ENCODE data around the gene TNNT2. TPM values are rescaled to one million over a fixed set of nuclear protein-coding genes. Genes with fewer than 3 reads are reported as not detected.

The TNNT2 gene
- total and polyA plus RNA-seq, 12 donors, result 5,905 to 31,279 (median 7,605) TPM

DNA sequence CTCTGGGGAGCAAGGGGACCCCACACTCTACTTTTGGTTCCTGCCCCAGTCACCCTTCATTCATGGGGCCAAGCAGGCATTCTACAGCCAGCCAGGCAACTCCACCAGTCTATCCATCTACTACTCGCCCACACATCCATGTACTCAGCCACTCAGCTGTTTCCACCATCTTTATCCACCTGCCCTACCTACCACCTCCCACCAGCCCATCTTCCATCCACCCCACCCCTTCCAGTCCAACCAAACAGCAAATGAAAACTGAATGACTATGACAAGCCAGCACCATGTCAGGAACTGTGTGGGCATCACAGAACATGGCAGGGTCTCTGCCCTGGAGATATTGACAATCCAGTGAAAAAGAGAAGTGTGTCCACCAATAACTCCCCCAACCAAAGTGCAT is 13.7 kb upstream of the TNNT2 start:
- H3K4me3 ChIP-seq, result no peak overlapping the region
- no peaks in the 10 kb centered on the region for H3K36me3 ChIP-seq
- H3K9me3 ChIP-seq, result no peaks in the 10 kb centered on the region
- ATAC-seq (no peak), DNase-seq (no peak)
- H3K4me1 ChIP-seq, result peaks cover 0 to 20% (median 0%) of the 10 kb centered on the region in 9 donors
- 93 to 96% methylated on average over 1 of the region's 1 CpG for WGBS, 2 donors
- intact Hi-C loops (cut with DNase I), result no loop called here
- TF ChIP-seq, protein P1, sequence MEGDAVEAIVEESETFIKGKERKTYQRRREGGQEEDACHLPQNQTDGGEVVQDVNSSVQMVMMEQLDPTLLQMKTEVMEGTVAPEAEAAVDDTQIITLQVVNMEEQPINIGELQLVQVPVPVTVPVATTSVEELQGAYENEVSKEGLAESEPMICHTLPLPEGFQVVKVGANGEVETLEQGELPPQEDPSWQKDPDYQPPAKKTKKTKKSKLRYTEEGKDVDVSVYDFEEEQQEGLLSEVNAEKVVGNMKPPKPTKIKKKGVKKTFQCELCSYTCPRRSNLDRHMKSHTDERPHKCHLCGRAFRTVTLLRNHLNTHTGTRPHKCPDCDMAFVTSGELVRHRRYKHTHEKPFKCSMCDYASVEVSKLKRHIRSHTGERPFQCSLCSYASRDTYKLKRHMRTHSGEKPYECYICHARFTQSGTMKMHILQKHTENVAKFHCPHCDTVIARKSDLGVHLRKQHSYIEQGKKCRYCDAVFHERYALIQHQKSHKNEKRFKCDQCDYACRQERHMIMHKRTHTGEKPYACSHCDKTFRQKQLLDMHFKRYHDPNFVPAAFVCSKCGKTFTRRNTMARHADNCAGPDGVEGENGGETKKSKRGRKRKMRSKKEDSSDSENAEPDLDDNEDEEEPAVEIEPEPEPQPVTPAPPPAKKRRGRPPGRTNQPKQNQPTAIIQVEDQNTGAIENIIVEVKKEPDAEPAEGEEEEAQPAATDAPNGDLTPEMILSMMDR (IDR thresholded peaks at IDR 0.05), result no peak
- no peaks in the 10 kb centered on the region for H3K27me3 ChIP-seq
- H3K27ac ChIP-seq, result no peak overlapping the region

GRCh38 chr1:201389051-201389450 is 11.6 kb upstream of the TNNT2 start:
- peaks cover 0 to 34% (median 9%) of the 10 kb centered on the region in 9 donors for H3K4me1 ChIP-seq
- DNase-seq (no peak), ATAC-seq (no peak)
- intact Hi-C loops (cut with DNase I), result no loop called here
- no peak overlapping the region for H3K27ac ChIP-seq
- WGBS, 2 donors, result 87% methylated on average over 12 of the region's 12 CpGs
- H3K9me3 ChIP-seq, result no peaks in the 10 kb centered on the region
- no peaks in the 10 kb centered on the region for H3K36me3 ChIP-seq
- TF ChIP-seq, protein P1 (IDR thresholded peaks at IDR 0.05), result no peak
- H3K27me3 ChIP-seq, result peaks cover 0 to 4% (median 0%) of the 10 kb centered on the region in 7 donors
- no peak overlapping the region for H3K4me3 ChIP-seq

- ATAC-seq (no peak), DNase-seq (no peak)
- 84 to 86% methylated on average over 8 of the region's 8 CpGs for WGBS, 2 donors
- no peak overlapping the region for H3K4me3 ChIP-seq
- intact Hi-C loops (cut with DNase I), result no loop called here
- TF ChIP-seq, protein P1 (IDR thresholded peaks at IDR 0.05), result no peak
- no peak overlapping the region for H3K27ac ChIP-seq
- H3K36me3 ChIP-seq, result no peaks in the 10 kb centered on the region
- H3K9me3 ChIP-seq, result no peaks in the 10 kb centered on the region
- H3K4me1 ChIP-seq, result peaks cover 0 to 44% (median 12%) of the 10 kb centered on the region in 9 donors
- H3K27me3 ChIP-seq, result peaks cover 0 to 4% (median 0%) of the 10 kb centered on the region in 7 donors
Measured at GRCh38 chr1:201386208-201386607, 8.7 kb upstream of the TNNT2 start.

GRCh38 chr1:201385299-201385891 is 7.9 kb upstream of the TNNT2 start:
- Histone ChIP-seq H3K9me3 (no peaks in the 10 kb centered on the region), H3K36me3 (no peaks in the 10 kb centered on the region), H3K27ac (peak overlapping the region in 4 of 10 donors; percentile 60 to 81 (median 70)), H3K4me3 (no peak overlapping the region), H3K27me3 (peaks cover 0 to 4% (median 0%) of the 10 kb centered on the region in 7 donors), H3K4me1 (peaks cover 0 to 52% (median 12%) of the 10 kb centered on the region in 9 donors)
- peak in 1 of 2 donors; percentile 63 for DNase-seq
- TF ChIP-seq, protein P1 (IDR thresholded peaks at IDR 0.05), result peak; percentile 49 to 83 (median 76)
- 72 to 76% methylated on average over 8 of the region's 8 CpGs for WGBS, 2 donors
- intact Hi-C loops (cut with DNase I), result no loop called here
- ATAC-seq, result peak; percentile 38 to 83 (median 67)

All from heart right ventricle (tissue), 16 donors.